T-helper 17 cell (primary cell): ENCODE results near the gene LGALSL. TPM values are rescaled to one million over a fixed set of nuclear protein-coding genes. Genes with fewer than 3 reads are reported as not detected.

Source experiments
- ATAC-seq: fragments of 150-1000 bp; cut with Tn5 transposase; 2 replicates; pipeline ENCODE4 v1.10.0; 2021; ENCODE audit warnings: mild to moderate bottlenecking, moderate library complexity
- DNase-seq, 3 donors: peaks; one replicate each; pipeline versions ENCODE4 v3.0.0 to v3.0.0-alpha.2; 2020 to 2021
- H3K9me3 ChIP-seq: one replicate; pipeline ENCODE4 v1.7.0; 2013; ENCODE audit warnings: low read length, mild to moderate bottlenecking; ENCODE audit not compliant: control insufficient read depth, poor library complexity, severe bottlenecking
- H3K27ac Mint-ChIP-seq: one replicate; pipeline ENCODE4 v1.8.0; 2022; ENCODE audit warnings: mild to moderate bottlenecking, moderate library complexity, mixed read lengths
- H3K27me3 Mint-ChIP-seq: one replicate; pipeline ENCODE4 v1.8.0; 2022; ENCODE audit warnings: mixed read lengths
- H3K36me3 Mint-ChIP-seq: one replicate; pipeline ENCODE4 v1.8.0; 2022; ENCODE audit warnings: low read depth, mixed read lengths
- H3K4me1 Mint-ChIP-seq: one replicate; pipeline ENCODE4 v1.8.0; 2022; ENCODE audit warnings: mild to moderate bottlenecking, mixed read lengths
- H3K4me3 Mint-ChIP-seq: one replicate; pipeline ENCODE4 v1.8.0; 2022; ENCODE audit warnings: mild to moderate bottlenecking, moderate library complexity, mixed read lengths
- total RNA-seq, 4 donors: library from RNA in 2 of 4; stranded (reverse) in 2 of 4; gene quantifications; one replicate each; pipeline ENCODE4 v1.2.3 and lab custom pipeline; 2022 to 2026

LGALSL gene
- total RNA-seq, 2 donors from 2014 or later: 2.5 to 31.0 TPM

DNA sequence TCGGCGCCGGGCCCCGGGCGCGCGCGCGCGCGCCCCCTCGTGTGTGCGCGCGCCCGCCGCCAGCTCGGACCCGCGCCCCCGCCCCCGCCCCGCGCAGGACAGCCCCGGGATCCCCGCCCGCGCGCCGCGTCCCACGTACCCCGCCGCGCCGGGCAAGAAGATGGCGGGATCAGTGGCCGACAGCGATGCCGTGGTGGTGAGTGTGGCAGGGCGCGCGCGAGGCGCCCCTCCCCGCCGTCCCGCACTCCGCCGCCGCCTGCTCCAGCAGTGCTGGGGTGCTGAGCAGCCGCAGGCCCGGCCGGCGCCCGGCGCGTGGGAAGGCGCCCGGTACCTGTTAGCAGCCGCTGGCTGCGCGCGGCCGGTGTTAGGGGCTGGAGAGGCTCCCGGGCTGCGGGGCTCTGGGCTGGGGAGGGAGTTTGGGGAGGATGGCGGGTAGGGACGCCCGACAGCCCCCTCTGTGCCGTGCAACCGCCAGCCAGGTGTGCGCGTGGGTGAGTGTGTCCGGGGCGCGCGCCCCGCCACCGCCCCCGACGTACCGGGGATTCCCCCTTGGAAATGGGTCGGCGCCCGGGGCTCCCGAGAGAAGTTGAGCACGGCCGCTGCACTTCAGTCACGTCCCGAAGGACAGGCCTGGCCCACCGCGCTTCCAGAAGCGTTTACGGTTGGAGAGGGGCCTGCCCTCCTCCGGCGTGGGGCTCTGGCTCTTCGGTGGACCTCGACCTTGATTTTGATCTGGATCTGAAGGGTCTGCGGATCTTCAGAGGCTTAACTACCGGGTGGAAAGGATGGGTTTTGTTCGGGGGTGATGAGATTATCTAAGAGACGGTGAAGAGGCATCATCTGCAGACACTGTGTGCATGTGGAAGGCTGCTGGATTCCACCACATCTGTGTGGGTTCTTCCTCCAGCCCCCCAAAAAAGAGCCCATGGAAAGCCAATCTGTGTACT lies 697 bp downstream of the LGALSL start:
- Mint-ChIP-seq H3K36me3 (no peaks in the 10 kb centered on the region), H3K27ac (no peak overlapping the region), H3K4me1 (peaks cover 2% of the 10 kb centered on the region), H3K4me3 (peak overlapping the region; percentile 74), H3K27me3 (peaks cover 5% of the 10 kb centered on the region)
- DNase-seq (peak; percentile 14 to 22 (median 15)), ATAC-seq (peak; percentile 82)
- no peaks in the 10 kb centered on the region for H3K9me3 ChIP-seq

DNA sequence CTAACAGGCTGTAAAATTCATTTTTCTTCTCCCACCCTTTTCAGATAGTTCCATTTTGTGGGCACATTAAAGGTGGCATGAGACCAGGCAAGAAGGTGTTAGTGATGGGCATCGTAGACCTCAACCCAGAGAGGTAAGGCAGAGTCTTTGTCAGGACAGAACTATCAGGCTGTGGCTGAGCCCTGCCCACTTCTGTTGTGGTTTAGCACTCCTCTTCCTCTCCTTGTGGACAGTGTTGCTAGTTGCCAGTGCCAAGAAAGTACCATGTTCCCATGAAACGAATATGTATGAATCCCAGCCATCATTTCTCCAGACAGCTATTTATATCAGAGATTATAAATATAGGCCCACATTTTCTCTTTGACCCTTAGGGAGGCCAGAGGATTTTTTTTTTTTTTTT lies 1.6 kb downstream of the LGALSL start:
- ATAC-seq (no peak), DNase-seq (no peak)
- Mint-ChIP-seq H3K4me3 (peak overlapping the region; percentile 74), H3K4me1 (peaks cover 2% of the 10 kb centered on the region), H3K27me3 (peaks cover 5% of the 10 kb centered on the region), H3K36me3 (no peaks in the 10 kb centered on the region), H3K27ac (no peak overlapping the region)
- no peaks in the 10 kb centered on the region for H3K9me3 ChIP-seq

DNA sequence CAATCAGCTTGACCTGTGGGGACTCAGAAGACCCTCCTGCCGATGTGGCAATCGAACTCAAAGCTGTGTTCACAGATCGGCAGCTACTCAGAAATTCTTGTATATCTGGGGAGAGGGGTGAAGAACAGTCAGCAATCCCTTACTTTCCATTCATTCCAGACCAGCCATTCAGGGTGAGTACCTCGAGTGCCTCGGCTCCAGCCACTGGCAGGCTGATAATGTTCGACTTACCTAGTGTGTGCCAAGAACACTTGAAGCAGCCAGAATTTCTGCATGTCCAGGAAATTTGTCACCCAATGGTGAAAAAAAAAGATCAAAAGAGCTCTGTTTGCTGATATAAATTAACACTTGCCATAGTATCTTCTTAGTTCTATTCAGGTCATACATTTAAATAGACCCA lies 2.3 kb downstream of the LGALSL start:
- Mint-ChIP-seq H3K4me3 (no peak overlapping the region), H3K27me3 (peaks cover 5% of the 10 kb centered on the region), H3K36me3 (no peaks in the 10 kb centered on the region), H3K27ac (no peak overlapping the region), H3K4me1 (peaks cover 2% of the 10 kb centered on the region)
- no peaks in the 10 kb centered on the region for H3K9me3 ChIP-seq
- DNase-seq (no peak), ATAC-seq (no peak)

DNA sequence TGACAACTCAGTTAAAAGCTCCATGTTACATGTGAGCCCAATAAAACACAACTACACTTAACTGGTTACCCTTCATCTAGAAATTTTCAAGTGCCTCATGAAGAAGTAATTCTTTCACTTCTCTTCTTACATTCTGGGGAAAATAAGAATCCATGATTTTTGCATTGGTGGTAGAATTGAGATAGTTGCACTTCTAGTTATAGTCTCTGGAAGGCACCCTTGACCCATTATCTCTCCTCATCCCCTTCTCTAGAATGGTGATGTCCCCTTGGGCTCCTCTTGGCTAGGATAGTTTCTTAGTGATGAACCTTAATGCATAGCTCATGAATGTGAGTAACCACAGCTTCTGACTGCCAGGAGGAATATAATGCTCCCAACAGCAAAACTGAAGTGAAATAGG lies 3.6 kb downstream of the LGALSL start:
- Mint-ChIP-seq H3K27me3 (peaks cover 5% of the 10 kb centered on the region), H3K4me3 (no peak overlapping the region)
- DNase-seq: no peak

DNA sequence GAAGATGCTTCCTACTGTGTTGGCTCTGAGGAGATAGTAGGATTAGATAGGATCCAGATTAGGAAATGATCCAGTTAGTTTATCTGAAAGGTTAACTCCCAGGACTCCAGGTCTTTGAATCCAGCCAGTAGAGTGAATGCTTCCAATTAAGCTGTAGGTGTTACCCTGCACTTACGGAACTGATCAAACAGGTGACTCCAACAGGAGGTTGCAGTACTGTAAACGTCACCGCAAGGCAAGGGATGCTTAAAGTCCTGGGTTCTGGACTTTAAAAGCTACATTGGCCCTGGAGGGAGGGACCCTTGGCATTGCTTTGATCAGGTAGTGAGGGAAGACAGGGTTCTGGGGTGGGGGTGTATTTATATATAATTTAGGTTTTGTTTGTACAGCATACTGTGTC lies 5.6 kb downstream of the LGALSL start:
- no peaks in the 10 kb centered on the region for H3K36me3 Mint-ChIP-seq
- H3K4me3 Mint-ChIP-seq: no peak overlapping the region
- no peak for ATAC-seq
- no peak for DNase-seq
- no peaks in the 10 kb centered on the region for H3K9me3 ChIP-seq
- no peak overlapping the region for H3K27ac Mint-ChIP-seq
- no peaks in the 10 kb centered on the region for H3K4me1 Mint-ChIP-seq
- peaks cover 5% of the 10 kb centered on the region for H3K27me3 Mint-ChIP-seq

More for the DNA sequence above, 3.6 kb downstream of the LGALSL start:
- no peak overlapping the region for H3K27ac Mint-ChIP-seq
- H3K9me3 ChIP-seq: no peaks in the 10 kb centered on the region
- no peak for ATAC-seq
- no peaks in the 10 kb centered on the region for H3K36me3 Mint-ChIP-seq
- H3K4me1 Mint-ChIP-seq: peaks cover 2% of the 10 kb centered on the region

DNA sequence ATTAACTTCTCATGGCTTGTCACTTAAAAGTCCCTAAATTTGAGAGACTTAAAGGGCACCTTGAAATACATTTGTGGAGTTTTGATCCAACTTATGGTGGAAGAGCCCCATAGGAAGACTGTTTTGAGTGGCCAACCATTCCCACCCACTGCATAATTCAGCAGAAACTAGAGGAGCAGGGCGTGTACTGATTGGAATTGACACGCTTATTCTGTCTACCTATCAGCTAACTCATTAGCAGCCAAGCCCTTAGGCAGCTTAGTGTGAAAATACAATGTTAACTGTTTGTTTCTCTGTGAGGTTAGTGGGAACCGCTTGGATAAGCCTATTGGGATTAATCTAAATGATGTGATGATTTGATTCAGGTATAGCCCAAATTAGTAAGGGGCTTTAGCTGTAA lies 6.4 kb downstream of the LGALSL start:
- Mint-ChIP-seq H3K4me3 (no peak overlapping the region), H3K27me3 (peaks cover 3% of the 10 kb centered on the region), H3K27ac (no peak overlapping the region), H3K36me3 (no peaks in the 10 kb centered on the region), H3K4me1 (no peaks in the 10 kb centered on the region)
- no peaks in the 10 kb centered on the region for H3K9me3 ChIP-seq
- no peak for ATAC-seq
- no peak for DNase-seq

DNA sequence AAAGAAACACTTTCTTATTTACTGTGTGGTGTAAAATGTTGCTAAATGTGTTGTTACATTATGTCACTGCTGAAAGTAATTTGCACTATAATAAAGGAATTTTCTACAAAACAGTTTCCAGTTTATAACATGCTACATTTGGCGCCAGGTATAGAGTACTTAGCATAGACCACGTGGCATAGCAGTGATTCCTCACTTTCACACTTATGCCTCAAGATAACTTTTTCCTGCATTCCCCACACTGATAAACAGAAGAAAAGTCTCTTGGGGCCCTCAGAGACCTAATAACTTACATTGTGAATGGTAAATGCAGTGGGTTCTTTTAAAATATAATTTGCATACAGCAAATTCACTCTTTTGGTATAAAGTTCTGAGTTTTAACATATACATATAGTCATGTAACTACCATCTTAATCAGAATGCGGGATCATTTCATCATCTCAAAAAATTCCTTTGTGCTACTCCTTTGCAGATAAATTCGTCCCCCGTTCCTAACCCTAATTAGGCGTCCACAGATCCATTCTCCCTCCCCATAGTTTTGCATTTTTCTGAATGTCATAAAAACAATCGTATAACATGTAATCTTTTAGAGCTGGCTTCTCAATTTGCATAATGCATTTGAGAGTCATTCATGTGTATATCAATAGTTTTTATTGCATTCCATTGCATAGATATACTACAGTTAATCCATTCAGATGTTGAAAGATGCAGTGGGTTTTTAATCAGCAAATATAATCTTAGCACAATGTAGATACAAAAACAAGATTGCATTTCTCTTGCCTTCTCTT lies 7.5 kb downstream of the LGALSL start:
- H3K9me3 ChIP-seq: no peaks in the 10 kb centered on the region
- no peak overlapping the region for H3K27ac Mint-ChIP-seq
- no peaks in the 10 kb centered on the region for H3K4me1 Mint-ChIP-seq
- ATAC-seq (no peak), DNase-seq (no peak)
- H3K4me3 Mint-ChIP-seq: no peak overlapping the region
- H3K36me3 Mint-ChIP-seq: no peaks in the 10 kb centered on the region
- H3K27me3 Mint-ChIP-seq: no peaks in the 10 kb centered on the region

DNA sequence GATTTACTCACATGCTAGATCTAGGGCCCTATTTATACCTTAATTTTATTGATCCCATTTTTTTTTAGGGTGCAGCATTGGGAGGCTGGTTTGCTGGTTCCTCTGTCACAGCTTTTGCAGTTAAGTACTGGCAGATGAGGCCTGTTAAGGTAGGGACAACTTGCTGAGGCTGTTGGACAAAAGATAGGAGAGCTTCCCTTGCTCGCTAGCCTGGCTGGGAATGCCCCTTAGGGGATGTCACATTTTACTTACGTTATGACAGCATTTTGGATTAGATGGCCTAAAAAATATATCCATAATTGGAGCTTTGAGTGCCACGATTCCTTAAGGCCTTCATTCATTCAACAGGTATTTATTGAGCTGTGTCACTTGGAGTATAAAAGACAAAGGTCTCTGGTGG lies 8.2 kb downstream of the LGALSL start:
- no peak overlapping the region for H3K27ac Mint-ChIP-seq
- H3K36me3 Mint-ChIP-seq: no peaks in the 10 kb centered on the region
- no peaks in the 10 kb centered on the region for H3K9me3 ChIP-seq
- no peaks in the 10 kb centered on the region for H3K27me3 Mint-ChIP-seq
- ATAC-seq (no peak), DNase-seq (no peak)
- no peak overlapping the region for H3K4me3 Mint-ChIP-seq
- H3K4me1 Mint-ChIP-seq: no peaks in the 10 kb centered on the region

DNA sequence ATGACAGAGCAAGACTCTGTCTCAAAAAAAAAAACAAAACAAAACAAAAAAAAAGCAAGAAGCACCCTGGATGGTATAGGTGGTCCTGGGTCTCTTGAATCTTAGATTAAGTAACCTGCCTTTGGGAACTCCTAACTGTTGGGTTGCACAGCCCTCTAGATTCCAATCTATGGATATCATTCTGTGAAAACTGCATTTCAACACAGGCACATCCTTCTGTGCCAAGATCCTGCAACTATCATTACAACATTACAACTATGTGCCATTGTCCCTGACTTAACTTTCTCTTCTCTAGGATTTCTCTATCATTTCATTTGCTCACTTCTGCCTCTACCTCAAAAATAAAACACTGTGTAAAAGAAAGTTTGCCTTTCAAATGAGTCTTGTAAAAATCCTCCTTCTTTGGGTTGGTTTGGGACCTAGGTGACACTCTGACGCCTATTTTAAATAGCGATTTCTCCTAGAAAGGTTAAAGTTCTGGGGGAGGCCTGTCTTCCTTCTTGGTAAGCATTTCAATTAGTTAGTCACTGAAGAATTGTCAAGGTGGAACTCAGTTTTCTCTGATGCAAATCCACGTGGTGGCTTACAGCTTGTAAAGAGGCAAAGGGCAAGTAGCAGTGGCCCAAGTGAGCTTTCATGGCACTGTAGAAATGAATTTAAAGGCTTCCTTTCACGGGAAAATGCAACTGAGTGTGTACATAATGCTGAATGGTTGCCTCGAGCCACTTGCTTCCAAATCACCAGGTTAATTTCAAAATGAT lies 9.2 kb downstream of the LGALSL start:
- Mint-ChIP-seq H3K36me3 (no peaks in the 10 kb centered on the region), H3K4me3 (no peak overlapping the region)

DNA sequence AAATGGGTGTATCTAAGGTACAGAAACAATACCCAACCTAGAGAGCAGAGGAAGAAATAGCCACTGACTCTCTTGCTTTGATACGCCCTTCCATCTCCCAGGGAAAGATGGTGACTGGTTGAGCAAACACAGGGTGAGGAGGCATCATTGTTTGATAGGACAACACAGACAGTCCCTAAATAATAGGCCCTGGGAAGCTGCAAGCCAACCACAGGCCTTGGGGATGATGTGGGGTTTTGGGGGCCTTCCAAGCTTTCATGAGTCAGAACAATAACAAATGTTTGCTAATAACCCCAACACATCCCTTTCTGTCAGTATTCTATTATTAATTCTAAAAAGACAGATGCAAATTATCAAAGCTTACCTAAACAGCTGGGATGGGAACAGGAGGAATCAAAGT lies 9.8 kb downstream of the LGALSL start:
- Mint-ChIP-seq H3K36me3 (no peaks in the 10 kb centered on the region), H3K27ac (no peak overlapping the region), H3K27me3 (peaks cover 8% of the 10 kb centered on the region), H3K4me3 (no peak overlapping the region), H3K4me1 (no peaks in the 10 kb centered on the region)
- no peak for DNase-seq
- ATAC-seq: no peak
- H3K9me3 ChIP-seq: no peaks in the 10 kb centered on the region

More for the DNA sequence above, 9.2 kb downstream of the LGALSL start:
- Mint-ChIP-seq H3K27me3 (peaks cover 2% of the 10 kb centered on the region), H3K4me1 (no peaks in the 10 kb centered on the region), H3K27ac (no peak overlapping the region)
- no peak for ATAC-seq
- no peaks in the 10 kb centered on the region for H3K9me3 ChIP-seq
- DNase-seq: no peak

DNA sequence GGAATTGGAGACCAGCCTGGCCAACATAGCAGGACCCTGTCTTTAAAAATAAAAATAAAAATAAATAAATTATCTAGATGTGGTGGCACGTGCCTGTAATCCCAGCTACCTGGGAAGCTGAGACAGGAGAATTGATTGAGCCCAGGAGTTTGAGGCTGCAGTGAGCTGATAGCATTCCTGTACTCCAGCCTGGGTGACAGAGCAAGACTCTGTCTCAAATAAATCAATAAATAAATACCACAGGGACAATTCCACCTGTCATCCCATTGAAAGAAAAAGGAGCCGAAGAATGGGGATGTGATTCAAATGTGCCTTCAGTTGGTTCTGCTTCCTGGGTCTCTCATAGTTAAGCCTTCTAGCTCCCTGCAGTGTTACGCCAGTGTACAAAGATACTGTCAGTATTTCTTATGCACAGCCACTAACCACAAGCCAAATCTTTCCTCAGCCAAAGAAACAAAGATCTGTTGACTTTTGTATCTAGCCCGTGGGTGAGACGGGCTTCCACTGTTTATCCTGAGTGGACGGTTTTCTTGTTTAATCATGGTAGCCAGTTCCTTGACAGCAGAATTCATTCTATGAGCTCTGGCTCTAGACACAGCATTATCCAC lies 12.6 kb downstream of the LGALSL start:
- Mint-ChIP-seq H3K27ac (no peak overlapping the region), H3K4me3 (no peak overlapping the region), H3K36me3 (no peaks in the 10 kb centered on the region), H3K4me1 (no peaks in the 10 kb centered on the region), H3K27me3 (peaks cover 12% of the 10 kb centered on the region)
- ATAC-seq: no peak
- H3K9me3 ChIP-seq: no peaks in the 10 kb centered on the region
- no peak for DNase-seq

DNA sequence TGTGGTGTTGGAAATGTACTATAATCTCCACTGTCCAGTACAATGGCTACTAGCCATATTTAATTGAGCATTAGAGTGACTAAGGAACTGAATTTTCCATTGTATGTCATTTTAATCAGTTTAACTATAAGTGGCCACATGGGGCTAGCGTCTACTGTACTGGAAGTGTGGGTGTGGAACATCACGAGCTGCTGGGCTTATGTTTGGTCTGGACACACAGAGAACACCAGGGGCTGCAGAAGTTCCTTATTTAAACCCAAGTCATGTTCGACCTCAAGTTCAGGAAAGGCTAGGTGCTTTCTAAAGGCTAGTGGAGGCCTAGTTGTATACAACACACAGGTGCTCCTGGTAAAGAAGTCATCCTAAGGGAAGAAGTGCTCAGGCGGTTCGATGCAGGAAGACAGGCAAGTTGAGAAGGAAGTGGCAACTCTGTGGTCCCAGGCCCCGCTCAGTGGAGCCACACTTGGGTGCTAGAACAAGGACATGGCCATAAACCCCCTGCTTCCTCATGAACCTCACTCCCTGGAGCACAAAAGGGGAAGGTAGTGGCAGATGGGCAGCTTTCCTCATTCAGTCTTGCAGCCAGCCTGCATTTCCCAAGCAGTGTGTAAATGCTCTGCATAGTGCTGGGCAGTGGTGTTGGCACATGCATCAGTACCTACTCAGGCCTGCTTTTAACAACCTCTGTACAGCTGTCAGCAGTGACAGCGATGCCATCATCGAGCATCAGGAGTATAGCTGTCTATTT lies 13.3 kb downstream of the LGALSL start:
- Mint-ChIP-seq H3K27me3 (peaks cover 12% of the 10 kb centered on the region), H3K4me1 (no peaks in the 10 kb centered on the region), H3K4me3 (no peak overlapping the region), H3K27ac (no peak overlapping the region), H3K36me3 (no peaks in the 10 kb centered on the region)
- DNase-seq: no peak
- no peaks in the 10 kb centered on the region for H3K9me3 ChIP-seq
- no peak for ATAC-seq
